Measurements from ENCODE around the gene AATF.
A peak's percentile ranks its signal among the peaks of the same experiment; 100 is the strongest.

Gene AATF

GRCh38 chr17:36942631-36943125 is 6.1 kb upstream of the AATF start:
- DNase-seq = no peak

GRCh38 chr17:36943250-36944191 is 5.2 kb upstream of the AATF start:
- DNase-seq = no peak

- no peak for DNase-seq
These were observed 4.2 kb upstream of the AATF start for GRCh38 chr17:36944553-36944952.

DNA sequence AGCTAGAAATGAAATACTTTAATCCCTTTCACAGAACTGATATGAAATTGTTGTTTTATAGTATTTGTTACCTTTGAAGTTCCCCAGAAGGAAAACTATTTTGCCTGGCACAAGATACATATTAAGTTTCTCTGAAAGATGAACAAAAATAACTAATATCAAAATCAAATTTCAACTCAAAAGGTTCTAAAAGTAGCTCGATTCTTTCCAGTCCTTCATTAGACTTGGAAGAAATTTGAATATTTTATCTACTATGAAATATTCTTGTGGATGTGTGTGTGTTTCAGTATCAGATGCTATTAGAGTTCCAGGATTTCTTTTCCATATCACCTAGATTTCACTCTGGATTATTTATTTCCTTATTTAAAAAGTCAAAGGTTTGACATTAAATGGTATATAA is 3.6 kb upstream of the AATF start:
- no peak for DNase-seq

GRCh38 chr17:36945959-36946725 is 2.6 kb upstream of the AATF start:
- DNase-seq = no peak

GRCh38 chr17:36946726-36947091 is 2.0 kb upstream of the AATF start:
- DNase-seq = no peak

- DNase-seq = peak in 1 of 2 experiments; percentile 45
These were observed 635 bp upstream of the AATF start for GRCh38 chr17:36947922-36948716.

DNA sequence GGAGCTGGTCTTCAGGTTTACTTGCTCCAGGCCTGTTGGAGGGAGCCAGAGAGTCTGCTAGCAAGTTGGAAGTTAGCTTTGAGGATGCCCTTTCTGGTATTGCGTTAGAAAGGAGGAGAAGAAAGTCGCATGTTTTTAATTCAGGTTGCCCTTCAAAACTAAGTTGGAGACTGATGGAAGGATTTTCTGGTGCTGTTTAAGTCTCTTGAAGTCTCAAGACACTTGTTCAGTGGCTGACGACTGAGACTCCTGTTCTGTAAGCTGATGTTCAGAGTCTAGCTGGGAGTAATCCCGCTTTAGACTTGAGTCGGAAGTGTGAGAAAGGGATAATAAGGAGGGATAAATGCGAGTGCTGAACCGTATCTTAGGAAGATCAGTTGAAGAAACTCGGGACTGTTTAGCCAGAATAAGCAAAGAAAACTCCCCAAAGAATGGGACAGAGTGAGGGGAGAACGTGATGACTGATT is 740 bp downstream of the AATF start:
- DNase-seq = no peak

DNA sequence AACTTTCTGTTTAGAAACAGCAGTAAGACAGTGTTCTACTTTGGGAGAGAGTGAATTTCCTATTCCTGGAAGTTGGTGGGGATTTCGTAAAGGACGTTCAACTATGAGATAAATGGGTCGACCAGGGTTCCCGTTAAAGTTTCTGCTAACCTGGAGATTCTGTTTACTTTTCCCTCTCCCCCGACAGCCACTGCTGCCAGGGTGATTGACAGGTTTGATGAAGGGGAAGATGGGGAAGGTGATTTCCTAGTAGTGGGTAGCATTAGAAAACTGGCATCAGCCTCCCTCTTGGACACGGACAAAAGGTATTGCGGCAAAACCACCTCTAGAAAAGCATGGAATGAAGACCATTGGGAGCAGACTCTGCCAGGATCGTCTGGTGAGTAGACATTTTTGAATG is 1.3 kb downstream of the AATF start:
- no peak for DNase-seq

- DNase-seq = no peak
These were observed 2.5 kb downstream of the AATF start for GRCh38 chr17:36951084-36951789.

DNA sequence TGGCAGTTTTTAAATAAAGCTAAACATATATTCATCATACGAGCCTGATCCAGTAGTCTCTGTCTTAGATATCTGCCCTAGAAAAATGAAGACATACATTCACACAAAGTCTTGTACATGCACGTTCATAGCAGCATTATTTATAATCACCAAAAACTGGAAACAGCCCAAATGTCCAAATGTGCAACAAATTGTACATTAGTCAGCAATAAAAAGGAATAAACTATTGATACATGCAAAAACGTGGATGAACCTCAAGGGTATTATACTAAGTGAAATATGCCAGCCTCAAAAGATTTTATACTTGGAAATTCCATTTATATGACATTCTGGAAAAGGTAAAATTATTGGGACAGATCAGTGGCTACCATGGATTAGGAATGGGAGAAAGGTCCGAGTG is 22.8 kb downstream of the AATF start:
- no peak for DNase-seq

DNA sequence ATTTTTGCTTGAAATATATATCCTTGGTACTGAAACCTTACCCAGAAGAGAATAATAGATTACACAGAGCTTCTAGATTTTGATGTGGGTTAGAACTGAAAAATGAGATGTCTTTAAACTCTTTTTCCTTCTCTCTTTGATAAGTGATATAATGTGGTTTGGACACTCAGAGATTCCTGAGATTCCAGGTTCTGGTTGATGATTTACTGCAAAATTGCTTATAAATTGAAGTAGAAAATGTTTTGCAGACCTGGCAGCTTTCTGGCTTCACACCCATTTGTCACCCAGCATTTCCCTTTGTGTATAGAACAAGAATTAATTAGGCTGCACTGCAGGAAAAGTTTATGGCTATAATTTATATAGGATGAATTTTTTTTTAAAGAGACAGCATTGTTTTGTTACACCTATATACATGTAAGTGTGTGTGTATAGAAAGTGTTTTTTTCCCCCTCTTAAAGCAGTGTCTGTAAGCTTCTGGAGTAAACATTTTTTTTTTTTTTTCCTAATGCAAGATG is 23.5 kb downstream of the AATF start:
- no peak for DNase-seq

DNA sequence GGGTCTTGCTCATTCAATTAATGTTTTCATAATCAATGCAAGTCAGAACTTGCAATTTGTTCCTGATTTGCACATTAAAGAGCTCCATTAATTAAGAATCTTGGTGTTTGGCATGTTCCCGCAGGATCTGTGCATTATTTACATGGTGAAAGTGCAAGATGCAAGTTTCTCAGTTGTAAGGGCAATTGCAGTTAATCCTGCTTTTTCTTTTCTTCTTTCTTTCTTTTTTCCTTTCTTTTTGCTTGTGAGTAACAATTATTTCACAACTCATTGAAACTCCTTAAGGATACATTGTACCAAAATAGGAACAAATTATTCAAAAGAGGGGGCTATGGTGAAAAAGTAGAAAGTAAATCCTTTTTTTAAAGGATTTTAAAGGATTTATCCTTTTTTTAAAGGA is 24.2 kb downstream of the AATF start:
- DNase-seq = no peak

DNA sequence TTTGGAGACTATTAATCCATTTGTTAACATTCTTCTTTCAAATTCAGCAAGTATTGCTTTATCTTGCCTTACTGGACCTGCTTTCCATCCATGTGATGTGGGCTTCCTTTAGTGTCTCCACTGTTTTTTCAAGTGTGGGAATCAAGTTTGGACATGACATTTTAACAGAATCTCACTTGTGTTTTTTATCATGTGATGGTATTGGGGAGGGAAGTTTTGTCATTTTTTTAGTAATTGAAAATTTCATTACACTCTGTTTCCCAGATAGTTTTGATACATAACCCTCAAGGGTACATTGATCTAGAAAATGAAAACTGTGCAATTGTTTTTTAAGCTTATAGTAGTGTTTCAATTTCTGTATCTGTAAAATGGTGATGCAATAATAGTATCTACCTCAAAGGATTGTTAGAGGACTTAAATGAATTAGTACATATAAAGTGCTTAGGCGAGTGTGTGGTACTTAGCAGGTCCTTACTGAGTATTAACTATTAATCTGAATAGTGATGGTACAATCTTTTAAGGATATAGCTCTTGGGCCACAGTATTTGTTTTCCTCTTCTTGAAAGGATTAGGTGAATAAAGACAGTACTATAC is 27.3 kb downstream of the AATF start:
- no peak for DNase-seq

- DNase-seq = no peak
These were observed 28.3 kb downstream of the AATF start for GRCh38 chr17:36977066-36977465.

DNA sequence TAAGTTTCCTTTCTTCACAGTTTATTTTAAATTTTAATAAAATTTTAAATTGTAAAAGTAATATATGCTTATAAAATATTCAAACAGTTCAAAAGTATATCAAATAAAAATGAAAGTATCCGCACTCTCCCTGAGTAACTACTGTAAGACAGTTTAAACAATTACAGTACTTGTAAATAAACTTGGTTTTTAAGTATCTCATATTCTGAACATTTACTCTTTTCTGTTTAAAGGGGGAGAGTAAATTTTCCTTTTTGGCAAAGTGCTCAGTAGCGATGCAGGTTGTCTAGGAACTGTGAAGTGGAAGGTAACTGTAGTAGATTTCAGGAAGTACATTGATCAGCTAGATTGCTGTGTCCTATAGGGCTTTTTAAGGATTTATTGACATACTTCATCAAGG is 28.8 kb downstream of the AATF start:
- no peak for DNase-seq

GRCh38 chr17:36978810-36979564 is 30.2 kb downstream of the AATF start:
- DNase-seq = no peak

DNA sequence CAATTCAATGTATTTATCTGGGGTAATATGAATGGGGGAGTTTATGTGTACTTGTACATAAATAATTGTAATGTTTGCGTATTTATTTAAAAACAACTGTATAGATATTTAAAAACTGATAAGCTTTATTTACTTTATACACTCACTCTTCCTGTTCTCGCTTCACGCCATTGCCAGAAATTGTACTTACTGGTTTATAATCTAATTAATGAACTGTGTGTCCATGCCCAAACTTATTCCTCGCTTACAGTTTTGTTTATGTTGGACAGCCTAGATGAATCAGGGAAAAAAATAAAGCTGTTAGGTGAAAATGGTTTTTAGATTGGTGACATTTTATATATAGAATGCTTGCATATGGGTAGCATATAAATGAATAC is 30.8 kb downstream of the AATF start:
- DNase-seq = no peak

- no peak for DNase-seq
These were observed 31.6 kb downstream of the AATF start for GRCh38 chr17:36980280-36980761.

DNA sequence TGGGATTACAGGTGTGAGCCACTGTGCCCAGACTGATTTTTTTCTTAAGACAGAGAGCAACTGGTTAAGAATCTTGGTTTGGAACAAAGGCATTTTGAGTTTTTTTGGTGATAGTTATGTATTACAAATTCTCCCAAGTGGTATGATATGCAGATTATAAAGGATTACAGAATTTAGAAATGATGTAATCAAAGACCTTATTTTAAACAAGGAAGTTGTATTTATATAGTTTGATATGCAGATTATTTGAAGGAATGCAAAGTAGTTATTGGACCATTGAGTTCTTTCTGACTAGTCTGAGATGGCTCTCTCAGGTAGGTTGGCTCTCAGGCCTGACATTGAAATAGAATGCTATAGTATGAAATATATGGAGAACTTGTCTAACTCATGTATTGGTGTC is 34.9 kb downstream of the AATF start:
- DNase-seq = no peak

DNA sequence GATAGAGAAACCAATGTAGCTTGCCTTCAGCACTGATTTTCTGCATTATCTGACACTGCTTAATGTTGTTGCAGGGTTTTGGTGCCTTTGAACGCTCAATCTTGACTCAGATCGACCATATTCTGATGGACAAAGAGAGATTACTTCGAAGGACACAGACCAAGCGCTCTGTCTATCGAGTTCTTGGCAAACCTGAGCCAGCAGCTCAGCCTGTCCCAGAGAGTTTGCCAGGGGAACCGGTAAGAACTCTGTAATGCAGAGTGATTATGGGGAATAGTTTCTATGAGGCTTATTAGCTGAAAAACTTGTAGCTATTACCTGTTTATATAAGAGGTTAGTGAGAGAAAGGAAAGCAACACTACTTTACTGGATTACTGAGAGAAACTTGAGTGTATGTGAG is 40.4 kb downstream of the AATF start:
- DNase-seq = no peak
